GM23338 (cell line): Measurements from ENCODE around the gene OR52J3.

Experiments used
- CTCF ChIP-seq, 2 experiments: fragments of 200-600 bp in 1 of 2; sonication (generic) in 1 of 2; conservative IDR thresholded peaks; 2 replicates each; pipeline versions ENCODE4 v1.5.1 to v1.6.1; 2016 to 2017; ENCODE audit warnings: antibody characterized with exemption in 2 of 2, low read depth in 2 of 2, mild to moderate bottlenecking in 2 of 2, moderate library complexity in 1 of 2
- EZH2phosphoT487 ChIP-seq: fragments of 200-600 bp; sonication (generic); IDR thresholded peaks from one replicate; pipeline ENCODE4 v1.8.1; 2018; ENCODE audit warnings: antibody characterized with exemption; ENCODE audit not compliant: unreplicated experiment
- POLR2AphosphoS5 ChIP-seq: IDR thresholded peaks from 2 replicates; pipeline ENCODE4 v1.6.1; 2016; ENCODE audit warnings: antibody characterized with exemption, low read depth
- ZNF331 ChIP-seq: fragments of 250-450 bp; sonication (Bioruptor Pico); IDR thresholded peaks from 2 replicates; pipeline ENCODE4 v1.5.0; 2020; ENCODE audit warnings: low read depth, mild to moderate bottlenecking, moderate library complexity

- TF ChIP-seq CTCF (conservative IDR thresholded peaks at IDR 0.05; ENCODE audit: low read depth in 2 of 2) (no peak), ZNF331 (CRISPR knock-in tag) (no peak), EZH2phosphoT487 (no peak), POLR2AphosphoS5 (no peak)
Observed at GRCh38 chr11:5065027-5065426, 18.7 kb downstream of the OR52J3 start.
